Osteoblast (primary cell): ENCODE data around the gene B3GNT3. TPM values are rescaled to one million over a fixed set of nuclear protein-coding genes. Genes with fewer than 3 reads are reported as not detected.

ENCODE experiments used
- DNase-seq: peaks from one replicate; pipeline ENCODE4 v3.0.0; 2011; ENCODE audit warnings: low spot score, mixed read lengths; ENCODE audit not compliant: insufficient read length; ENCODE audit errors: missing footprints
- H2AFZ ChIP-seq: 2 replicates; pipeline ENCODE4 v1.6.0; 2011; ENCODE audit warnings: mild to moderate bottlenecking, low read length
- H3K27ac ChIP-seq: 2 replicates; pipeline ENCODE4 v1.5.1; 2011; ENCODE audit warnings: mild to moderate bottlenecking, low read depth, low read length, moderate library complexity
- H3K27me3 ChIP-seq: 2 replicates; pipeline ENCODE4 v1.6.0; 2012; ENCODE audit warnings: mild to moderate bottlenecking, control low read depth, inconsistent platforms, low read length, moderate library complexity; ENCODE audit not compliant: insufficient read depth
- H3K36me3 ChIP-seq: 2 replicates; pipeline ENCODE4 v1.5.1; 2011; ENCODE audit warnings: mild to moderate bottlenecking, low read length, control low read depth, moderate library complexity; ENCODE audit not compliant: insufficient read depth
- H3K4me1 ChIP-seq: 2 replicates; pipeline ENCODE4 v1.5.1; 2011; ENCODE audit warnings: mild to moderate bottlenecking, low read length, control low read depth, moderate library complexity; ENCODE audit not compliant: insufficient read depth
- H3K4me2 ChIP-seq: 2 replicates; pipeline ENCODE4 v1.6.0; 2011; ENCODE audit warnings: mild to moderate bottlenecking, low read length; ENCODE audit not compliant: insufficient read depth
- H3K4me3 ChIP-seq: fragments of 200-600 bp; sonication (generic); 3 replicates; pipeline ENCODE4 v1.5.1; 2012; ENCODE audit warnings: mild to moderate bottlenecking, low read length, inconsistent platforms; ENCODE audit not compliant: insufficient read depth
- H3K79me2 ChIP-seq: 2 replicates; pipeline ENCODE4 v1.6.0; 2012; ENCODE audit warnings: mild to moderate bottlenecking, low read length, control low read depth, inconsistent platforms; ENCODE audit not compliant: insufficient read depth
- H3K9me3 ChIP-seq: 2 replicates; pipeline ENCODE4 v1.5.1; 2011; ENCODE audit warnings: low read depth, low read length, control low read depth
- H4K20me1 ChIP-seq: 2 replicates; pipeline ENCODE4 v1.6.0; 2012; ENCODE audit warnings: mild to moderate bottlenecking, low read length, control low read depth; ENCODE audit not compliant: insufficient read depth
- total RNA-seq: library from RNA; depleted of rRNA; stranded (reverse); fragments of >200 nt; gene quantifications from 2 replicates; pipeline ENCODE4 v1.2.3, GENCODE V29; 2012
- TF ChIP-seq, protein P1 (sequence below): IDR thresholded peaks from 2 replicates; pipeline ENCODE4 v1.5.1; 2011; ENCODE audit warnings: mild to moderate bottlenecking, low read depth, low read length, moderate library complexity; ENCODE audit errors: extremely low read depth

Gene B3GNT3
- total RNA-seq, 1 donor = not detected

- Histone ChIP-seq H2AFZ (no peak overlapping the region), H3K4me3 (no peak overlapping the region), H3K27ac (no peak overlapping the region), H3K4me2 (no peak overlapping the region), H3K4me1 (peaks cover 4% of the 10 kb centered on the region), H3K79me2 (no peaks in the 10 kb centered on the region), H3K9me3 (no peaks in the 10 kb centered on the region), H3K27me3 (peaks cover 7% of the 10 kb centered on the region), H3K36me3 (no peaks in the 10 kb centered on the region), H4K20me1 (no peaks in the 10 kb centered on the region)
- TF ChIP-seq, protein P1, sequence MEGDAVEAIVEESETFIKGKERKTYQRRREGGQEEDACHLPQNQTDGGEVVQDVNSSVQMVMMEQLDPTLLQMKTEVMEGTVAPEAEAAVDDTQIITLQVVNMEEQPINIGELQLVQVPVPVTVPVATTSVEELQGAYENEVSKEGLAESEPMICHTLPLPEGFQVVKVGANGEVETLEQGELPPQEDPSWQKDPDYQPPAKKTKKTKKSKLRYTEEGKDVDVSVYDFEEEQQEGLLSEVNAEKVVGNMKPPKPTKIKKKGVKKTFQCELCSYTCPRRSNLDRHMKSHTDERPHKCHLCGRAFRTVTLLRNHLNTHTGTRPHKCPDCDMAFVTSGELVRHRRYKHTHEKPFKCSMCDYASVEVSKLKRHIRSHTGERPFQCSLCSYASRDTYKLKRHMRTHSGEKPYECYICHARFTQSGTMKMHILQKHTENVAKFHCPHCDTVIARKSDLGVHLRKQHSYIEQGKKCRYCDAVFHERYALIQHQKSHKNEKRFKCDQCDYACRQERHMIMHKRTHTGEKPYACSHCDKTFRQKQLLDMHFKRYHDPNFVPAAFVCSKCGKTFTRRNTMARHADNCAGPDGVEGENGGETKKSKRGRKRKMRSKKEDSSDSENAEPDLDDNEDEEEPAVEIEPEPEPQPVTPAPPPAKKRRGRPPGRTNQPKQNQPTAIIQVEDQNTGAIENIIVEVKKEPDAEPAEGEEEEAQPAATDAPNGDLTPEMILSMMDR = no peak
- DNase-seq = no peak
These were observed 41.0 kb upstream of the B3GNT3 start for GRCh38 chr19:17753976-17754375.

GRCh38 chr19:17754634-17755442 is 40.1 kb upstream of the B3GNT3 start:
- Histone ChIP-seq H3K9me3 (no peaks in the 10 kb centered on the region), H3K4me3 (no peak overlapping the region), H3K4me1 (peaks cover 4% of the 10 kb centered on the region), H2AFZ (no peak overlapping the region), H3K4me2 (no peak overlapping the region), H3K36me3 (no peaks in the 10 kb centered on the region), H3K79me2 (no peaks in the 10 kb centered on the region), H3K27me3 (peaks cover 3% of the 10 kb centered on the region), H4K20me1 (no peaks in the 10 kb centered on the region), H3K27ac (no peak overlapping the region)
- TF ChIP-seq, protein P1 = no peak
- DNase-seq = no peak

- Histone ChIP-seq H3K4me2 (no peak overlapping the region), H2AFZ (no peak overlapping the region), H3K79me2 (no peaks in the 10 kb centered on the region), H3K27ac (no peak overlapping the region), H3K4me3 (no peak overlapping the region), H3K36me3 (no peaks in the 10 kb centered on the region), H3K4me1 (peaks cover 4% of the 10 kb centered on the region), H3K27me3 (peaks cover 3% of the 10 kb centered on the region), H4K20me1 (no peaks in the 10 kb centered on the region), H3K9me3 (no peaks in the 10 kb centered on the region)
- TF ChIP-seq, protein P1 = no peak
- no peak for DNase-seq
These were observed 39.5 kb upstream of the B3GNT3 start for GRCh38 chr19:17755443-17755890.

DNA sequence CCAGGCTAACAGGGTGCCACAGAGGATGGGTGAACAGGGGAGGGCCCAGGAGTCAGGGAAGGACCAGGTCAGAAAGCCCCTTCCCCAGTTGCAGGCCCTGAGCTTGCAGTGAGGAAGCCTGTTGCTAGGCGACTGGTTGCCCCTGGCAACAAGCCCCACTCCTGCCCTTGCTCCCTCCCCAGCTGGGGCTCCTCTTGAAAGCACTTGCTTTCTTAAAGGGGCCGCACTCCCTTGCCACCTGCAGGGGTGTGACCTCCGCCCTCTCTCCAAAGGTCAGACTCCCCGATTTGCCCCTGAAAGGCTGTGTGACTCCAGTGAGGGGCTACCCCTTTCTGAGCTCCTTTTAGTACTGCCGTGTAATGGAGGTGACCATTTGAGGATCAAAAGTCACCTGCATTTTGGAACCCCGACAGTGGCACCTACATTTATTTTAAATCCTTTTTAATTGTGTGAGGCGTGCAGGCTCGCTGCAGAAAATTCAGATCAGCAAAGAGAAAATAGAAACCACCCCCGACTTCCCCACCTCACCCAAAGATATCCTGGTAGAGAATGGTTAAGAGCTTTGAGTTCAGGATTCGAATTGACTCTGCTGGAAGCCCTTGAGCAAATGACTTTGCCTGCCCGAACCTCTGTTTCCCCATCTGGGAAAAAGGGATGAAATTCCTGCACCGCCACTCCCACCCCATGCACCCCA is 38.8 kb upstream of the B3GNT3 start:
- H3K27ac ChIP-seq = no peak overlapping the region
- peaks cover 4% of the 10 kb centered on the region for H3K4me1 ChIP-seq
- no peaks in the 10 kb centered on the region for H4K20me1 ChIP-seq
- H3K27me3 ChIP-seq = peaks cover 3% of the 10 kb centered on the region
- no peak overlapping the region for H2AFZ ChIP-seq
- TF ChIP-seq, protein P1 = no peak
- H3K36me3 ChIP-seq = no peaks in the 10 kb centered on the region
- no peaks in the 10 kb centered on the region for H3K9me3 ChIP-seq
- H3K4me3 ChIP-seq = no peak overlapping the region
- H3K79me2 ChIP-seq = no peaks in the 10 kb centered on the region
- DNase-seq = no peak
- H3K4me2 ChIP-seq = no peak overlapping the region
